Ovary (tissue), 9 donors: ENCODE results near the gene RSPO3. TPM values are rescaled to one million over a fixed set of nuclear protein-coding genes. Genes with fewer than 3 reads are reported as not detected.

Source experiments
- DNase-seq, 5 donors: peaks; one replicate each; pipeline ENCODE4 v3.0.0-alpha.2; 2019 to 2020
- H3K27ac ChIP-seq, 2 donors: fragments of 200-600 bp; one replicate each; pipeline versions ENCODE4 v1.5.1 to v1.8.0; 2019 to 2022
- H3K27me3 ChIP-seq: fragments of 200-600 bp; one replicate; pipeline ENCODE4 v1.8.0; 2022
- H3K36me3 ChIP-seq: fragments of 200-600 bp; sonication (generic); one replicate; pipeline ENCODE4 v1.5.1; 2019
- H3K4me1 ChIP-seq: one replicate; pipeline ENCODE4 v1.8.1; 2013; ENCODE audit warnings: mild to moderate bottlenecking, moderate library complexity; ENCODE audit not compliant: insufficient read depth
- H3K4me3 ChIP-seq: fragments of 200-600 bp; sonication (generic); one replicate; pipeline ENCODE4 v1.5.1; 2017
- H3K9me3 ChIP-seq, 2 donors: fragments of 200-600 bp in 1 of 2; sonication (generic) in 1 of 2; one replicate each; pipeline versions ENCODE4 v1.5.1 to v1.8.1; 2013 to 2019; ENCODE audit warnings: mild to moderate bottlenecking in 1 of 2, moderate library complexity in 1 of 2
- CTCF ChIP-seq, 3 donors: fragments of 450-650 bp in 2 of 3; fragments of 200-600 bp in 1 of 3; IDR thresholded peaks; one replicate each; pipeline versions ENCODE4 v1.5.1 to v1.8.0; 2016 to 2022; ENCODE audit warnings: antibody characterized with exemption in 3 of 3, mild to moderate bottlenecking in 1 of 3
- EP300 ChIP-seq: sonication (generic); formaldehyde crosslinking; IDR thresholded peaks from one replicate; pipeline ENCODE4 v1.6.1; 2017; ENCODE audit warnings: antibody characterized with exemption
- POLR2A ChIP-seq: fragments of 450-650 bp; IDR thresholded peaks from one replicate; pipeline ENCODE4 v1.6.1; 2017; ENCODE audit warnings: antibody characterized with exemption, mild to moderate bottlenecking, moderate library complexity
- WGBS, 3 donors: extraction: QIAGEN DNeasy Blood & Tissue Kit in 1 of 3; methylation state at CpG; one replicate each; pipeline versions ENCODE4 v1.1.5 to v1.1.7; 2013 to 2017; 5-methylcytosine and 5-hydroxymethylcytosine counted together
- intact Hi-C, 4 donors: fragments of 100-400 bp; cut with DNase I; formaldehyde crosslinking; loops; one replicate each; pipeline versions ENCODE4 v1.11.0 to v1.15.1; 2022 to 2023
- polyA plus RNA-seq, 2 donors: library from polyadenylated mRNA; stranded (reverse); fragments of 200-250 nt in 1 of 2; fragments of 350-450 nt in 1 of 2; fragmentation: Illumina TruSeq in 1 of 2; extraction: RNeasy Lipid Tissue Mini Kit (QIAGEN cat#74804) in 1 of 2; gene quantifications; one replicate each; pipeline ENCODE4 v1.2.3, GENCODE V29; 2013 to 2014
- total RNA-seq, 7 donors: library from RNA; depleted of rRNA in 2 of 7; stranded (reverse); fragments of >200 nt in 2 of 7; fragmentation: NEBNext Ultra II Directional in 3 of 7; extraction: Animal tissue kit (Norgen Biotek cat#: 25700) in 3 of 7; gene quantifications; one replicate each; pipeline versions ENCODE4 v1.1.0 to v1.2.4, GENCODE V29; 2016 to 2023
- donor health status: DM: no; HTN: no; CAD: no; lungs with moderate emphysema.
- donor health status: DM: no; HTN: no; CAD: no.
- donor health status: Bipolar disorder and iron deficiency.
- donor health status: DM: yes; HTN: yes; CAD: no.
- donor health status: DM: no; HTN: no; CAD: no.
- donor health status: DM: yes; HTN: yes; CAD: no.

Gene RSPO3
- total and polyA plus RNA-seq, 9 donors = 0.12 to 35.9 (median 1.6) TPM; not detected in 1

- DNase-seq = no peak
- intact Hi-C loops = no loop called here
- Histone ChIP-seq H3K27me3 (no peaks in the 10 kb centered on the region), H3K9me3 (no peaks in the 10 kb centered on the region), H3K4me1 (no peaks in the 10 kb centered on the region), H3K27ac (no peak overlapping the region), H3K36me3 (no peaks in the 10 kb centered on the region), H3K4me3 (no peak overlapping the region)
- WGBS, 3 donors = 76 to 84% (median 78%) methylated on average over 1 of the region's 1 CpG
- no peak for TF ChIP-seq CTCF (IDR thresholded peaks at IDR 0.05)
- no peak for TF ChIP-seq EP300
- no peak for TF ChIP-seq POLR2A
Observed at GRCh38 chr6:127204281-127204680, 85.8 kb downstream of the RSPO3 start.

- no peaks in the 10 kb centered on the region for H3K4me1 ChIP-seq
- TF ChIP-seq EP300 (no peak), CTCF (IDR thresholded peaks at IDR 0.05) (no peak), POLR2A (no peak)
- 37 to 65% (median 43%) methylated on average over 2 of the region's 2 CpGs for WGBS, 3 donors
- DNase-seq = no peak
- H3K4me3 ChIP-seq = no peak overlapping the region
- H3K27ac ChIP-seq = no peak overlapping the region
- intact Hi-C loops = no loop called here
- no peaks in the 10 kb centered on the region for H3K36me3 ChIP-seq
- no peaks in the 10 kb centered on the region for H3K9me3 ChIP-seq
- no peaks in the 10 kb centered on the region for H3K27me3 ChIP-seq
Observed at GRCh38 chr6:127205036-127205435, 86.6 kb downstream of the RSPO3 start.

- Histone ChIP-seq H3K4me1 (no peaks in the 10 kb centered on the region), H3K27me3 (no peaks in the 10 kb centered on the region), H3K27ac (no peak overlapping the region), H3K9me3 (no peaks in the 10 kb centered on the region), H3K36me3 (no peaks in the 10 kb centered on the region), H3K4me3 (no peak overlapping the region)
- DNase-seq = no peak
- TF ChIP-seq CTCF (IDR thresholded peaks at IDR 0.05) = no peak
- no peak for TF ChIP-seq EP300
- no peak for TF ChIP-seq POLR2A
- intact Hi-C loops = no loop called here
Observed at GRCh38 chr6:127206531-127207095, 88.1 kb downstream of the RSPO3 start.

GRCh38 chr6:127207591-127208120 is 89.2 kb downstream of the RSPO3 start:
- Histone ChIP-seq H3K4me3 (no peak overlapping the region), H3K36me3 (no peaks in the 10 kb centered on the region), H3K27me3 (no peaks in the 10 kb centered on the region), H3K9me3 (no peaks in the 10 kb centered on the region), H3K4me1 (no peaks in the 10 kb centered on the region), H3K27ac (no peak overlapping the region)
- TF ChIP-seq POLR2A (no peak), CTCF (IDR thresholded peaks at IDR 0.05) (no peak), EP300 (no peak)
- WGBS, 3 donors = 70 to 77% (median 74%) methylated on average over 4 of the region's 4 CpGs
- intact Hi-C loops = no loop called here
- no peak for DNase-seq
